GM18909 (cell line): ENCODE measurements around the gene PRADC1.

ENCODE experiments used
- ATAC-seq: cut with Tn5 transposase; IDR thresholded peaks from one replicate; pipeline ENCODE4 v1.9.1; 2021; ENCODE audit warnings: mild to moderate bottlenecking; ENCODE audit not compliant: unreplicated experiment, poor library complexity

PRADC1 gene

GRCh38 chr2:73259276-73259675 lies 26.2 kb upstream of the PRADC1 start:
- ATAC-seq, result no peak

GRCh38 chr2:73258913-73259215 lies 25.8 kb upstream of the PRADC1 start:
- no peak for ATAC-seq

- no peak for ATAC-seq
Observed at GRCh38 chr2:73258186-73258912, 25.3 kb upstream of the PRADC1 start.

GRCh38 chr2:73257425-73258125 lies 24.5 kb upstream of the PRADC1 start:
- no peak for ATAC-seq

GRCh38 chr2:73257021-73257420 lies 24.0 kb upstream of the PRADC1 start:
- no peak for ATAC-seq

GRCh38 chr2:73256618-73256922 lies 23.5 kb upstream of the PRADC1 start:
- no peak for ATAC-seq

GRCh38 chr2:73255907-73256617 lies 23.0 kb upstream of the PRADC1 start:
- ATAC-seq, result no peak

- no peak for ATAC-seq
Observed at GRCh38 chr2:73255007-73255644, 22.1 kb upstream of the PRADC1 start.

- no peak for ATAC-seq
Observed at GRCh38 chr2:73254343-73255006, 21.4 kb upstream of the PRADC1 start.

- no peak for ATAC-seq
Observed at GRCh38 chr2:73253901-73254300, 20.9 kb upstream of the PRADC1 start.

GRCh38 chr2:73253400-73253799 lies 20.4 kb upstream of the PRADC1 start:
- no peak for ATAC-seq

- ATAC-seq, result no peak
Observed at GRCh38 chr2:73252238-73253027, 19.4 kb upstream of the PRADC1 start.

GRCh38 chr2:73250872-73251846 lies 18.1 kb upstream of the PRADC1 start:
- ATAC-seq, result no peak

- ATAC-seq, result no peak
Observed at GRCh38 chr2:73249636-73250035, 16.6 kb upstream of the PRADC1 start.

GRCh38 chr2:73246850-73247249 lies 13.8 kb upstream of the PRADC1 start:
- ATAC-seq, result no peak

- no peak for ATAC-seq
Observed at GRCh38 chr2:73244580-73244979, 11.5 kb upstream of the PRADC1 start.

GRCh38 chr2:73243884-73244570 lies 11.0 kb upstream of the PRADC1 start:
- ATAC-seq, result no peak

GRCh38 chr2:73239776-73240175 lies 6.7 kb upstream of the PRADC1 start:
- no peak for ATAC-seq
